Measurements from ENCODE around the gene GSN.

DNA sequence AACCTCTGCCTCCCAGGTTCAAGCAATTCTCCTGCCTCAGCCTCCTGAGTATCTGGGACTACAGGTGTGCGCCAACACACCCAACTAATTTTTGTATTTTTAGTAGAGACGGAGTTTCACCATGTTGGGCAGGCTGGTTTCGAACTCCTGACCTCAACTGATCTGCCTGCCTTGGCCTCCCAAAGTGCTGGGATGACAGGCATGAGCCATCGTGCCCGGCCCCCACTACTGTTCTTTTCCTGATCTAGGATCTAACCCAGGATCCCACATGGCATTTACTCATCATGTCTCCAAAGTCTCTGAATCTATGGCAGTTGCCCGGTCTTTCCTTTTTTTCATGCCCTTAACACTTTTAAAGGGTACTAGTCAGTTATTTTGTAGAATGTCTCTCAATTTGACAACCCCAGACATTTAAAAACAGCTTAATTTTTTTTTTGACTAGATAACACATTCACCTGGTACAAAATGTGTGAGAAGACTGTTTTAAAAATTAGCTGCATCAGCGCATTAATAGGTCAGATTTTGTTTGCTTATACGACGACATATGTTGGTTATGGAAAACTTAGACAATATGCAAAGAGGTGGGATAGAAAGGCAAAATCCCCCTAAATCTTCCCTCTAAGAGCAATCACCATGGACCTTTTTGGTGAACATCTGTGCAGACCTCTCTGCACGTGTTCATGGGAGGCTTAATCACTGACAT is 55.6 kb downstream of the GSN start:
- TF ChIP-seq, protein P1, sequence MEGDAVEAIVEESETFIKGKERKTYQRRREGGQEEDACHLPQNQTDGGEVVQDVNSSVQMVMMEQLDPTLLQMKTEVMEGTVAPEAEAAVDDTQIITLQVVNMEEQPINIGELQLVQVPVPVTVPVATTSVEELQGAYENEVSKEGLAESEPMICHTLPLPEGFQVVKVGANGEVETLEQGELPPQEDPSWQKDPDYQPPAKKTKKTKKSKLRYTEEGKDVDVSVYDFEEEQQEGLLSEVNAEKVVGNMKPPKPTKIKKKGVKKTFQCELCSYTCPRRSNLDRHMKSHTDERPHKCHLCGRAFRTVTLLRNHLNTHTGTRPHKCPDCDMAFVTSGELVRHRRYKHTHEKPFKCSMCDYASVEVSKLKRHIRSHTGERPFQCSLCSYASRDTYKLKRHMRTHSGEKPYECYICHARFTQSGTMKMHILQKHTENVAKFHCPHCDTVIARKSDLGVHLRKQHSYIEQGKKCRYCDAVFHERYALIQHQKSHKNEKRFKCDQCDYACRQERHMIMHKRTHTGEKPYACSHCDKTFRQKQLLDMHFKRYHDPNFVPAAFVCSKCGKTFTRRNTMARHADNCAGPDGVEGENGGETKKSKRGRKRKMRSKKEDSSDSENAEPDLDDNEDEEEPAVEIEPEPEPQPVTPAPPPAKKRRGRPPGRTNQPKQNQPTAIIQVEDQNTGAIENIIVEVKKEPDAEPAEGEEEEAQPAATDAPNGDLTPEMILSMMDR (IDR thresholded peaks at IDR 0.05): no peak
- TF ChIP-seq POLR2A (IDR thresholded peaks at IDR 0.05): no peak

Measured in heart left ventricle (tissue), 13 donors.